ENCODE data around the gene ANXA10.

DNA sequence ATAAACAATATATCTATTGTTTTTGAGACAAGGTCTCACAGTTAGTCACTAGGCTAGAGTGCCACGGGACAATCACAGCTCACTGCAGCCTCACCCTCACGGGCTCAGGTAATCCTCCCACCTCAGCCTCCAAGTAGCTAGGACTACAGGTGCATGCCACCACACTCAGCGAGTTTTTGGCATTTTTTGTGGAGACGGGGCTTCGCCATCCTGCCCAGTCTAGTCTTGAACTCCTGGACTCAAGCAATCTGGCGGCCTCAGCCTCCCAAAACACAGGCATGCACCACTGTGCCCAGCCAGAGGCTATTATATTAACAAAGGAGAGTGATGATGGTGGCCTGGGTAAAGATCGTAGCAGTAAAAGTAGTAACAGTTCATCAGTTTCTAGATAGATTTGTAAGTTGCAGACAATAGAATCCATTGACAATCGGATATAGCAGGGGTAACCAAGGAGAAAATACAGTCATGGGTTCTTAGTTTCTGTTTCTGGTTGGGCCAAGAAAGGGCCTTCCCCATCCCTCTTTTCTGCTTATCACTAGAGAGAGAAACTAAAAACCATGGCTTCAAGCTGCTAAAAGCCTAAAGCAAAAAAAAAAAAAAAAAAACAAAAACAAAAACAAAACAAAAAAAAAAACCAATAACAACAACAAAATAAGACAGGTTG lies 60.6 kb downstream of the ANXA10 start:
- TF ChIP-seq, protein P1, sequence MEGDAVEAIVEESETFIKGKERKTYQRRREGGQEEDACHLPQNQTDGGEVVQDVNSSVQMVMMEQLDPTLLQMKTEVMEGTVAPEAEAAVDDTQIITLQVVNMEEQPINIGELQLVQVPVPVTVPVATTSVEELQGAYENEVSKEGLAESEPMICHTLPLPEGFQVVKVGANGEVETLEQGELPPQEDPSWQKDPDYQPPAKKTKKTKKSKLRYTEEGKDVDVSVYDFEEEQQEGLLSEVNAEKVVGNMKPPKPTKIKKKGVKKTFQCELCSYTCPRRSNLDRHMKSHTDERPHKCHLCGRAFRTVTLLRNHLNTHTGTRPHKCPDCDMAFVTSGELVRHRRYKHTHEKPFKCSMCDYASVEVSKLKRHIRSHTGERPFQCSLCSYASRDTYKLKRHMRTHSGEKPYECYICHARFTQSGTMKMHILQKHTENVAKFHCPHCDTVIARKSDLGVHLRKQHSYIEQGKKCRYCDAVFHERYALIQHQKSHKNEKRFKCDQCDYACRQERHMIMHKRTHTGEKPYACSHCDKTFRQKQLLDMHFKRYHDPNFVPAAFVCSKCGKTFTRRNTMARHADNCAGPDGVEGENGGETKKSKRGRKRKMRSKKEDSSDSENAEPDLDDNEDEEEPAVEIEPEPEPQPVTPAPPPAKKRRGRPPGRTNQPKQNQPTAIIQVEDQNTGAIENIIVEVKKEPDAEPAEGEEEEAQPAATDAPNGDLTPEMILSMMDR (IDR thresholded peaks at IDR 0.05; ENCODE audit: poor library complexity) = no peak
- TF ChIP-seq EZH2 (IDR thresholded peaks at IDR 0.05; ENCODE audit: borderline replicate concordance) = no peak
- TF ChIP-seq EZH2phosphoT487 (IDR thresholded peaks at IDR 0.05; ENCODE audit: low read depth, severe bottlenecking, unreplicated experiment) = no peak
